OCI-LY3 (cell line): ENCODE results near the gene ITGA11.

Experiments
- H2AFZ ChIP-seq: fragments of 200-600, 300-600 bp; shearing (Covaris generic); 2 replicates; pipeline ENCODE4 v1.6.0; 2014; ENCODE audit warnings: antibody characterized with exemption, low read depth, low read length
- H3K27ac ChIP-seq: fragments of 200-600, 300-600 bp; sonication (generic); 2 replicates; pipeline ENCODE4 v1.5.1; 2014; ENCODE audit warnings: mild to moderate bottlenecking, low read length, moderate library complexity, mixed read lengths
- H3K27me3 ChIP-seq: fragments of 200-600, 300-600 bp; sonication (generic); 2 replicates; pipeline ENCODE4 v1.6.1; 2014; ENCODE audit warnings: low read depth, low read length, mixed read lengths
- H3K36me3 ChIP-seq: fragments of 200-600, 300-600 bp; sonication (generic); replicated peaks from 2 replicates; pipeline ENCODE3; 2014; ENCODE audit warnings: low read depth, low read length, mixed read lengths
- H3K4me1 ChIP-seq: fragments of 300-600, 200-600 bp; sonication (generic); 2 replicates; pipeline ENCODE4 v1.6.1; 2014; ENCODE audit warnings: low read length, mixed read lengths
- H3K4me2 ChIP-seq: fragments of 200-600, 300-600 bp; sonication (generic); 2 replicates; pipeline ENCODE4 v1.6.1; 2014; ENCODE audit warnings: low read length, mixed read lengths
- H3K4me3 ChIP-seq: fragments of 300-600, 200-600 bp; sonication (generic); 2 replicates; pipeline ENCODE4 v1.5.1; 2014; ENCODE audit warnings: antibody characterized with exemption, mild to moderate bottlenecking, low read length, moderate library complexity
- H3K79me2 ChIP-seq: fragments of 300-600, 200-600 bp; shearing (Covaris generic); 2 replicates; pipeline ENCODE4 v1.6.1; 2014; ENCODE audit warnings: mild to moderate bottlenecking, low read length, mixed read lengths
- H3K9ac ChIP-seq: fragments of 300-600, 200-600 bp; shearing (Covaris generic); 2 replicates; pipeline ENCODE4 v1.6.0; 2014; ENCODE audit warnings: mild to moderate bottlenecking, low read length, moderate library complexity
- H3K9me3 ChIP-seq: fragments of 200-600, 300-600 bp; shearing (Covaris generic); 2 replicates; pipeline ENCODE4 v1.6.1; 2014; ENCODE audit warnings: low read length, mixed read lengths; ENCODE audit not compliant: insufficient read depth
- H4K20me1 ChIP-seq: fragments of 200-600, 300-600 bp; sonication (generic); 2 replicates; pipeline ENCODE4 v1.6.1; 2016; ENCODE audit warnings: low read length, mixed read lengths; ENCODE audit not compliant: insufficient read depth
- CTCF ChIP-seq: fragments of 200-600, 300-600 bp; sonication (generic); IDR thresholded peaks from 2 replicates; pipeline ENCODE4 v1.5.1; 2014; ENCODE audit warnings: antibody characterized with exemption, low read length, low read depth
- EZH2phosphoT487 ChIP-seq: fragments of 200-600 bp; shearing (Covaris generic); IDR thresholded peaks from 2 replicates; pipeline ENCODE4 v1.6.1; 2018; ENCODE audit warnings: antibody characterized with exemption, mixed run types, low read depth

ITGA11 gene

GRCh38 chr15:68415501-68416157 lies 16.3 kb downstream of the ITGA11 start:
- no peak overlapping the region for H2AFZ ChIP-seq
- H3K9me3 ChIP-seq = no peaks in the 10 kb centered on the region
- H4K20me1 ChIP-seq = no peaks in the 10 kb centered on the region
- 0 out of 2 replicates have a peak, but pooled peaks cover 3% of the 10 kb centered on the region for H3K27me3 ChIP-seq
- no peak overlapping the region for H3K4me3 ChIP-seq
- TF ChIP-seq CTCF (no peak), EZH2phosphoT487 (no peak)
- H3K4me2 ChIP-seq = no peak overlapping the region
- no peaks in the 10 kb centered on the region for H3K4me1 ChIP-seq
- no peaks in the 10 kb centered on the region for H3K79me2 ChIP-seq
- no peaks in the 10 kb centered on the region for H3K36me3 ChIP-seq
- H3K9ac ChIP-seq = no peak overlapping the region
- H3K27ac ChIP-seq = no peak overlapping the region

GRCh38 chr15:68415061-68415460 lies 16.9 kb downstream of the ITGA11 start:
- Histone ChIP-seq H4K20me1 (no peaks in the 10 kb centered on the region), H3K4me2 (no peak overlapping the region), H3K79me2 (no peaks in the 10 kb centered on the region), H3K9ac (no peak overlapping the region), H2AFZ (no peak overlapping the region), H3K27ac (no peak overlapping the region), H3K9me3 (no peaks in the 10 kb centered on the region), H3K36me3 (no peaks in the 10 kb centered on the region), H3K27me3 (0 out of 2 replicates have a peak, but pooled peaks cover 3% of the 10 kb centered on the region), H3K4me1 (no peaks in the 10 kb centered on the region), H3K4me3 (no peak overlapping the region)
- TF ChIP-seq CTCF (no peak), EZH2phosphoT487 (no peak)

- no peaks in the 10 kb centered on the region for H3K36me3 ChIP-seq
- H3K79me2 ChIP-seq = no peaks in the 10 kb centered on the region
- TF ChIP-seq EZH2phosphoT487 = no peak
- TF ChIP-seq CTCF = no peak
These were observed 17.4 kb downstream of the ITGA11 start for GRCh38 chr15:68414591-68414990.

GRCh38 chr15:68414206-68414555 lies 17.8 kb downstream of the ITGA11 start:
- H2AFZ ChIP-seq = no peak overlapping the region
- no peak for TF ChIP-seq CTCF
- no peak for TF ChIP-seq EZH2phosphoT487
- no peaks in the 10 kb centered on the region for H3K9me3 ChIP-seq
- 0 out of 2 replicates have a peak, but pooled peaks cover 3% of the 10 kb centered on the region for H3K27me3 ChIP-seq
- H3K4me1 ChIP-seq = no peaks in the 10 kb centered on the region
- no peaks in the 10 kb centered on the region for H4K20me1 ChIP-seq
- H3K9ac ChIP-seq = no peak overlapping the region
- H3K4me2 ChIP-seq = no peak overlapping the region
- H3K36me3 ChIP-seq = no peaks in the 10 kb centered on the region
- no peaks in the 10 kb centered on the region for H3K79me2 ChIP-seq
- H3K27ac ChIP-seq = no peak overlapping the region
- H3K4me3 ChIP-seq = no peak overlapping the region

More at GRCh38 chr15:68414591-68414990, 17.4 kb downstream of the ITGA11 start:
- no peak overlapping the region for H3K27ac ChIP-seq
- H3K4me2 ChIP-seq = no peak overlapping the region
- no peaks in the 10 kb centered on the region for H3K4me1 ChIP-seq
- no peak overlapping the region for H3K4me3 ChIP-seq
- H3K27me3 ChIP-seq = 0 out of 2 replicates have a peak, but pooled peaks cover 3% of the 10 kb centered on the region
- H3K9me3 ChIP-seq = no peaks in the 10 kb centered on the region
- H2AFZ ChIP-seq = no peak overlapping the region
- no peak overlapping the region for H3K9ac ChIP-seq
- H4K20me1 ChIP-seq = no peaks in the 10 kb centered on the region
